K562 (cell line): ENCODE data around the gene PAQR7. TPM values are rescaled to one million over a fixed set of nuclear protein-coding genes. Genes with fewer than 3 reads are reported as not detected.
A peak's percentile ranks its signal among the peaks of the same experiment; 100 is the strongest.

Source experiments
- ATF6 ChIP-seq: sonication (generic); formaldehyde crosslinking; IDR thresholded peaks from 2 replicates; pipeline ENCODE4 v1.4.0; 2020; ENCODE audit warnings: mild to moderate bottlenecking, missing genetic modification reagents
- CBFA2T2 ChIP-seq: fragments of 450-650 bp; conservative IDR thresholded peaks from 2 replicates; pipeline ENCODE4 v1.6.1; 2017; ENCODE audit warnings: mild to moderate bottlenecking
- CREB5 ChIP-seq: fragments of 250-450 bp; sonication (Bioruptor Pico); IDR thresholded peaks from 2 replicates; pipeline ENCODE4 v1.5.0; 2020; ENCODE audit warnings: mild to moderate bottlenecking
- EZH2 ChIP-seq: IDR thresholded peaks from 2 replicates; pipeline ENCODE4 v1.6.1; 2012; ENCODE audit warnings: low read depth, mild to moderate bottlenecking, inconsistent platforms, low read length, borderline replicate concordance
- ILK ChIP-seq: fragments of 450-650 bp; IDR thresholded peaks from 2 replicates; pipeline ENCODE4 v1.6.1; 2016; ENCODE audit warnings: missing genetic modification characterization, low read depth, mild to moderate bottlenecking, missing compliant biosample characterization, moderate library complexity, borderline replicate concordance
- IRF9 ChIP-seq: fragments of 450-650 bp; IDR thresholded peaks from 2 replicates; pipeline ENCODE4 v1.6.1; 2016; ENCODE audit warnings: missing biosample characterization, missing genetic modification characterization
- MAZ ChIP-seq, 2 experiments: fragments of 450-650 bp in 1 of 2; sonication (generic) in 1 of 2; formaldehyde crosslinking; IDR thresholded peaks in 1 of 2; conservative IDR thresholded peaks in 1 of 2; 2 replicates each; pipeline versions ENCODE4 v1.4.0 to v1.5.0; 2020; ENCODE audit warnings: mild to moderate bottlenecking in 1 of 2, missing genetic modification reagents in 1 of 2
- MLLT1 ChIP-seq, 2 experiments: fragments of 450-650 bp; IDR thresholded peaks; 2 replicates each; pipeline ENCODE4 v1.6.1; 2016
- MTA1 ChIP-seq: fragments of 450-650 bp; IDR thresholded peaks from 2 replicates; pipeline ENCODE4 v1.6.1; 2017; ENCODE audit warnings: borderline replicate concordance
- MTA2 ChIP-seq: fragments of 450-650 bp; IDR thresholded peaks from 2 replicates; pipeline ENCODE4 v1.6.1; 2016; ENCODE audit warnings: low read depth
- NR4A1 ChIP-seq, 2 experiments: fragments of 250-450 bp in 1 of 2; fragments of 450-650 bp in 1 of 2; sonication (Bioruptor Pico) in 1 of 2; IDR thresholded peaks; 2 replicates each; pipeline versions ENCODE4 v1.4.0 to v1.6.1; 2016 to 2020; ENCODE audit warnings: mild to moderate bottlenecking in 2 of 2, missing compliant biosample characterization in 1 of 2, missing genetic modification characterization in 1 of 2, moderate library complexity in 1 of 2
- PHTF2 ChIP-seq: fragments of 250-450 bp; sonication (Bioruptor Pico); IDR thresholded peaks from 2 replicates; pipeline ENCODE4 v1.5.0; 2021; ENCODE audit warnings: mild to moderate bottlenecking
- PML ChIP-seq: IDR thresholded peaks from 2 replicates; pipeline ENCODE4 v1.6.1; 2012; ENCODE audit warnings: low read length, inconsistent platforms
- PTTG1 ChIP-seq: fragments of 450-650 bp; IDR thresholded peaks from 2 replicates; pipeline ENCODE4 v1.6.1; 2016; ENCODE audit warnings: low read depth, mild to moderate bottlenecking, missing genetic modification characterization, missing compliant biosample characterization
- RBM22 ChIP-seq: fragments of 200-400 bp; formaldehyde crosslinking; IDR thresholded peaks from 2 replicates; pipeline ENCODE4 v1.6.1; 2018; ENCODE audit warnings: low read length, low read depth; ENCODE audit not compliant: poor library complexity, severe bottlenecking
- TEAD2 ChIP-seq: fragments of 450-650 bp; IDR thresholded peaks from 2 replicates; pipeline ENCODE4 v1.6.1; 2016; ENCODE audit warnings: missing genetic modification characterization, control low read depth, missing compliant biosample characterization
- TRIM25 ChIP-seq: fragments of 450-650 bp; IDR thresholded peaks from 2 replicates; pipeline ENCODE4 v1.7.0; 2016; ENCODE audit warnings: borderline replicate concordance
- ZNF384 ChIP-seq: IDR thresholded peaks from 2 replicates; pipeline ENCODE4 v1.6.1; 2012; ENCODE audit warnings: low read depth, low read length, improper control_type of control experiment
- polyA plus RNA-seq, 8 experiments: library from polyadenylated mRNA; depleted of rRNA in 4 of 8; stranded (reverse) in 5 of 8; unstranded in 3 of 8; fragments of >200 nt; fragmentation: Nextera tagmentation in 2 of 8; fragmentation: Illumina TruSeq in 1 of 8; extraction: Ambion mirVana in 2 of 8; extraction: Trizol in 1 of 8; gene quantifications; 2 replicates each; pipeline versions ENCODE4 v1.2.1 to v1.2.3, GENCODE V29; 2011 to 2014; ENCODE audit warnings: inconsistent platforms in 1 of 8, missing spikeins in 1 of 8
- total RNA-seq, 7 experiments: library from RNA; depleted of rRNA in 6 of 7; stranded (reverse); fragments of >200 nt in 6 of 7; fragmentation: Illumina TruSeq in 2 of 7; extraction: Trizol in 2 of 7; gene quantifications; 2 replicates each; pipeline versions ENCODE4 v1.2.1 to v1.2.3, GENCODE V29; 2011 to 2021; ENCODE audit warnings: low replicate concordance in 1 of 7

Gene PAQR7
- total and polyA plus RNA-seq, 9 of the 15 experiments (the other 6 are each of a cell fraction or from before 2014, with no cell fraction given): 1.1 to 5.2 (median 2.6) TPM

- TF ChIP-seq TRIM25: no peak
- peak in 1 of 2 experiments; percentile 29; a peak in 1 of 4 replicates for TF ChIP-seq MLLT1 (IDR thresholded peaks at IDR 0.05)
- no peak for TF ChIP-seq ILK
- TF ChIP-seq IRF9: no peak
- TF ChIP-seq ATF6 (CRISPR knock-in tag): peak; percentile 92; the same call in 1 of the 2 replicates
- peak; percentile 31 to 76; a peak in 3 of 4 replicates for TF ChIP-seq MAZ (CRISPR knock-in tag; conservative IDR thresholded peaks at IDR 0.05 in 1 of 2, IDR thresholded peaks at IDR 0.05 in 1 of 2)
- no peak for TF ChIP-seq RBM22
- no peak for TF ChIP-seq PTTG1 (tag)
- TF ChIP-seq MTA2: no peak
- no peak for TF ChIP-seq NR4A1 (CRISPR knock-in tag; IDR thresholded peaks at IDR 0.05)
- no peak for TF ChIP-seq NR4A1 (tag; IDR thresholded peaks at IDR 0.05)
- TF ChIP-seq PHTF2 (CRISPR knock-in tag): no peak
- TF ChIP-seq MTA1: no peak; the same call in none of the 2 replicates
- peak; percentile 52; the same call in 1 of the 2 replicates for TF ChIP-seq CBFA2T2
- no peak for TF ChIP-seq TEAD2 (tag)
- TF ChIP-seq ZNF384: peak; percentile 86
- TF ChIP-seq EZH2: no peak
- TF ChIP-seq CREB5 (CRISPR knock-in tag): no peak
- TF ChIP-seq PML: peak; percentile 21; the same call in 1 of the 2 replicates
Observed at GRCh38 chr1:25861316-25862286, 13.9 kb downstream of the PAQR7 start (continued).
